Astrocyte (in vitro differentiated cells and primary cell): Measurements from ENCODE around the gene DHRS7B. TPM values are rescaled to one million over a fixed set of nuclear protein-coding genes. Genes with fewer than 3 reads are reported as not detected.

Experiments
- DNase-seq: peaks from one replicate; pipeline ENCODE4 v3.0.0-alpha.2; 2010; ENCODE audit warnings: low read depth
- FAIRE-seq: peaks from 2 replicates; lab custom pipeline; 2011; peaks lifted over from hg19 to GRCh38; lab: Jason Lieb, UNC
- H2AFZ ChIP-seq: 2 replicates; pipeline ENCODE4 v1.6.0; 2012; ENCODE audit warnings: low read depth, low read length, inconsistent platforms
- H3K27ac ChIP-seq: 2 replicates; pipeline ENCODE4 v1.5.1; 2011; ENCODE audit warnings: low read depth, low read length, inconsistent platforms
- H3K27me3 ChIP-seq: 2 replicates; pipeline ENCODE4 v1.6.0; 2011; ENCODE audit warnings: low read length, inconsistent platforms; ENCODE audit not compliant: insufficient read depth
- H3K36me3 ChIP-seq: 2 replicates; pipeline ENCODE4 v1.5.1; 2011; ENCODE audit warnings: low read length, inconsistent platforms; ENCODE audit not compliant: insufficient read depth
- H3K4me1 ChIP-seq: 2 replicates; pipeline ENCODE4 v1.5.1; 2011; ENCODE audit warnings: low read length, inconsistent platforms; ENCODE audit not compliant: insufficient read depth
- H3K4me2 ChIP-seq: 2 replicates; pipeline ENCODE4 v1.6.0; 2012; ENCODE audit warnings: low read length, inconsistent platforms
- H3K4me3 ChIP-seq: 2 replicates; pipeline ENCODE4 v1.5.1; 2011; ENCODE audit warnings: low read depth, mild to moderate bottlenecking, low read length, inconsistent platforms; ENCODE audit not compliant: insufficient read depth
- H3K79me2 ChIP-seq: 2 replicates; pipeline ENCODE4 v1.6.0; 2012; ENCODE audit warnings: mild to moderate bottlenecking, low read length, inconsistent platforms; ENCODE audit not compliant: insufficient read depth
- H3K9ac ChIP-seq: 2 replicates; pipeline ENCODE4 v1.6.0; 2012; ENCODE audit warnings: mild to moderate bottlenecking, low read length, inconsistent platforms
- H3K9me3 ChIP-seq: 2 replicates; pipeline ENCODE4 v1.5.1; 2012; ENCODE audit warnings: low read depth, mild to moderate bottlenecking, low read length, inconsistent platforms; ENCODE audit not compliant: insufficient read depth
- H4K20me1 ChIP-seq: 2 replicates; pipeline ENCODE4 v1.6.0; 2012; ENCODE audit warnings: low read length, inconsistent platforms; ENCODE audit not compliant: insufficient read depth
- H3K27ac Mint-ChIP-seq: one replicate; pipeline ENCODE4 v1.8.0; 2021; ENCODE audit warnings: mild to moderate bottlenecking, mixed read lengths; ENCODE audit not compliant: unreplicated experiment
- H3K27me3 Mint-ChIP-seq: one replicate; pipeline ENCODE4 v1.8.0; 2021; ENCODE audit warnings: low read depth, mixed read lengths; ENCODE audit not compliant: unreplicated experiment
- H3K36me3 Mint-ChIP-seq: one replicate; pipeline ENCODE4 v1.8.0; 2021; ENCODE audit warnings: low read depth, mixed read lengths; ENCODE audit not compliant: unreplicated experiment
- H3K4me1 Mint-ChIP-seq: one replicate; pipeline ENCODE4 v1.8.0; 2021; ENCODE audit warnings: low read depth, mixed read lengths; ENCODE audit not compliant: unreplicated experiment
- H3K4me3 Mint-ChIP-seq: one replicate; pipeline ENCODE4 v1.8.0; 2021; ENCODE audit warnings: mild to moderate bottlenecking, moderate library complexity, mixed read lengths; ENCODE audit not compliant: unreplicated experiment
- H3K9me3 Mint-ChIP-seq: one replicate; pipeline ENCODE4 v1.8.0; 2021; ENCODE audit warnings: mild to moderate bottlenecking, mixed read lengths; ENCODE audit not compliant: unreplicated experiment
- EZH2 ChIP-seq: IDR thresholded peaks from 2 replicates; pipeline ENCODE4 v1.6.1; 2012; ENCODE audit warnings: mild to moderate bottlenecking, low read length, inconsistent platforms; ENCODE audit not compliant: insufficient read depth
- total RNA-seq: library from RNA; stranded (reverse); gene quantifications from 2 replicates; pipeline ENCODE4 v1.2.1, GENCODE V29; 2021
- TF ChIP-seq, protein P1 (sequence below): IDR thresholded peaks from 2 replicates; pipeline ENCODE4 v1.5.1; 2011; ENCODE audit warnings: low read depth, mild to moderate bottlenecking, inconsistent platforms, low read length, moderate library complexity; ENCODE audit not compliant: insufficient read depth

Gene DHRS7B
- total RNA-seq, 1 donor from 2014 or later: 15.5 TPM

- H3K27me3 Mint-ChIP-seq: no peaks in the 10 kb centered on the region
- Histone ChIP-seq H3K79me2 (peaks cover 4% of the 10 kb centered on the region), H4K20me1 (peaks cover 3% of the 10 kb centered on the region), H3K4me2 (no peak overlapping the region), H3K36me3 (peaks cover 3% of the 10 kb centered on the region), H3K9ac (no peak overlapping the region), H3K4me1 (no peaks in the 10 kb centered on the region), H2AFZ (no peak overlapping the region), H3K27ac (no peak overlapping the region), H3K4me3 (no peak overlapping the region), H3K27me3 (no peaks in the 10 kb centered on the region), H3K9me3 (no peaks in the 10 kb centered on the region)
- TF ChIP-seq, protein P1, sequence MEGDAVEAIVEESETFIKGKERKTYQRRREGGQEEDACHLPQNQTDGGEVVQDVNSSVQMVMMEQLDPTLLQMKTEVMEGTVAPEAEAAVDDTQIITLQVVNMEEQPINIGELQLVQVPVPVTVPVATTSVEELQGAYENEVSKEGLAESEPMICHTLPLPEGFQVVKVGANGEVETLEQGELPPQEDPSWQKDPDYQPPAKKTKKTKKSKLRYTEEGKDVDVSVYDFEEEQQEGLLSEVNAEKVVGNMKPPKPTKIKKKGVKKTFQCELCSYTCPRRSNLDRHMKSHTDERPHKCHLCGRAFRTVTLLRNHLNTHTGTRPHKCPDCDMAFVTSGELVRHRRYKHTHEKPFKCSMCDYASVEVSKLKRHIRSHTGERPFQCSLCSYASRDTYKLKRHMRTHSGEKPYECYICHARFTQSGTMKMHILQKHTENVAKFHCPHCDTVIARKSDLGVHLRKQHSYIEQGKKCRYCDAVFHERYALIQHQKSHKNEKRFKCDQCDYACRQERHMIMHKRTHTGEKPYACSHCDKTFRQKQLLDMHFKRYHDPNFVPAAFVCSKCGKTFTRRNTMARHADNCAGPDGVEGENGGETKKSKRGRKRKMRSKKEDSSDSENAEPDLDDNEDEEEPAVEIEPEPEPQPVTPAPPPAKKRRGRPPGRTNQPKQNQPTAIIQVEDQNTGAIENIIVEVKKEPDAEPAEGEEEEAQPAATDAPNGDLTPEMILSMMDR: no peak
- TF ChIP-seq EZH2: no peak
- peak; percentile 46 for DNase-seq
- peaks cover 11% of the 10 kb centered on the region for H3K4me1 Mint-ChIP-seq
- peaks cover 26% of the 10 kb centered on the region for H3K36me3 Mint-ChIP-seq
- no peak overlapping the region for H3K4me3 Mint-ChIP-seq
- peaks cover 5% of the 10 kb centered on the region for H3K9me3 Mint-ChIP-seq
- no peak for FAIRE-seq
- no peak overlapping the region for H3K27ac Mint-ChIP-seq
Observed at GRCh38 chr17:21170809-21171208, 44.0 kb downstream of the DHRS7B start.

DNA sequence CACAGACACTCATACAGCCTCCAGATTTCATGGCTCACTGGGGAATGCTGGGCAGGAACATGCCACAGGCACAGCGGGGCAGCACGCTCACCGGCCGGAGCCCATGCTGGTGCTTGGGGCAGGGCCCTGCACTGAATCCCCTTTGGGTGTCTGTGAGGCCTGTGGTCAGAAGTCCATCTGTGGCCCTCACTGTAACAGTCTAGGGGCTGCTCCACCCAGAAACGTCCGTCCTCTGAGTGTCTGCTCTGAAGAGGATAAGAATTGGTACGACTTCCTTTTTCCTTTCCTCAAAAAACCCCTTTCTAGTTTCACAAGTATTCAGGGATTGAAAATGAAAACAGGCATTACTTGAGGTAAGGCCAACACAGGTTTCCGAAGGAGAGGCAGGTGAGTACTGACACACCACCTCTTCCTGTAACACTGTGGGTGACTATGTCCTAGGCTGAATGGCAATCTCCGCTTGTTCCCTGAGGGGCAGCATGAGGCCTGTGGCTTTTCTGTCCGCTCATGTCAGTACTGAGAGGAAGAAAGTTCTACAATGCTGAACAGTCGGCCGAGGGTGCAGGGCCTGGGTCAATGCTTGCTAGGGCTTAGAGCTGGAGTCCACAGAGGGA lies 44.7 kb downstream of the DHRS7B start:
- H3K9me3 Mint-ChIP-seq: peaks cover 5% of the 10 kb centered on the region
- Histone ChIP-seq H3K27ac (no peak overlapping the region), H3K4me2 (no peak overlapping the region), H3K4me3 (no peak overlapping the region), H3K9ac (no peak overlapping the region), H2AFZ (no peak overlapping the region), H3K9me3 (no peaks in the 10 kb centered on the region), H3K79me2 (peaks cover 4% of the 10 kb centered on the region), H3K36me3 (peaks cover 3% of the 10 kb centered on the region), H3K27me3 (no peaks in the 10 kb centered on the region), H4K20me1 (peaks cover 3% of the 10 kb centered on the region), H3K4me1 (no peaks in the 10 kb centered on the region)
- TF ChIP-seq, protein P1: no peak
- no peak for TF ChIP-seq EZH2
- H3K4me1 Mint-ChIP-seq: peaks cover 11% of the 10 kb centered on the region
- no peak overlapping the region for H3K4me3 Mint-ChIP-seq
- H3K36me3 Mint-ChIP-seq: peaks cover 26% of the 10 kb centered on the region
- no peak overlapping the region for H3K27ac Mint-ChIP-seq
- FAIRE-seq (no peak), DNase-seq (no peak)
- H3K27me3 Mint-ChIP-seq: no peaks in the 10 kb centered on the region

GRCh38 chr17:21171970-21172510 lies 45.3 kb downstream of the DHRS7B start:
- peaks cover 5% of the 10 kb centered on the region for H3K9me3 Mint-ChIP-seq
- H3K9ac ChIP-seq: no peak overlapping the region
- H4K20me1 ChIP-seq: peaks cover 3% of the 10 kb centered on the region
- H3K27ac ChIP-seq: no peak overlapping the region
- FAIRE-seq: no peak
- H3K4me2 ChIP-seq: no peak overlapping the region
- no peaks in the 10 kb centered on the region for H3K9me3 ChIP-seq
- H3K36me3 ChIP-seq: peaks cover 3% of the 10 kb centered on the region
- no peaks in the 10 kb centered on the region for H3K4me1 ChIP-seq
- TF ChIP-seq, protein P1: no peak
- TF ChIP-seq EZH2: no peak
- no peak overlapping the region for H3K27ac Mint-ChIP-seq
- peaks cover 5% of the 10 kb centered on the region for H3K4me1 Mint-ChIP-seq
- no peak for DNase-seq
- H3K79me2 ChIP-seq: peaks cover 4% of the 10 kb centered on the region
- peaks cover 27% of the 10 kb centered on the region for H3K36me3 Mint-ChIP-seq
- no peak overlapping the region for H3K4me3 Mint-ChIP-seq
- no peaks in the 10 kb centered on the region for H3K27me3 Mint-ChIP-seq
- no peak overlapping the region for H2AFZ ChIP-seq
- H3K4me3 ChIP-seq: no peak overlapping the region
- no peaks in the 10 kb centered on the region for H3K27me3 ChIP-seq
